Endothelial cell (in vitro differentiated cells): ENCODE measurements around the gene ST6GALNAC2. TPM values are rescaled to one million over a fixed set of nuclear protein-coding genes. Genes with fewer than 3 reads are reported as not detected.
"Not testable (repeated sequence)": the region's sequence is repeated elsewhere in the genome, so short reads cannot be mapped to it uniquely, and the experiment has no call there.

ENCODE experiments used
- DNase-seq: peaks from one replicate; pipeline ENCODE4 v3.0.0; 2021; ENCODE audit warnings: low spot score
- H3K27ac Mint-ChIP-seq: one replicate; pipeline ENCODE4 v1.8.0; 2021; ENCODE audit warnings: mixed read lengths, inconsistent platforms; ENCODE audit not compliant: unreplicated experiment
- H3K27me3 Mint-ChIP-seq: one replicate; pipeline ENCODE4 v1.8.0; 2021; ENCODE audit warnings: mild to moderate bottlenecking, moderate library complexity, mixed read lengths, inconsistent platforms; ENCODE audit not compliant: unreplicated experiment
- H3K36me3 Mint-ChIP-seq: one replicate; pipeline ENCODE4 v1.8.0; 2021; ENCODE audit warnings: mild to moderate bottlenecking, low read depth, mixed read lengths, inconsistent platforms; ENCODE audit not compliant: unreplicated experiment
- H3K4me1 Mint-ChIP-seq: one replicate; pipeline ENCODE4 v1.8.0; 2021; ENCODE audit warnings: mild to moderate bottlenecking, mixed read lengths, inconsistent platforms; ENCODE audit not compliant: unreplicated experiment
- H3K4me3 Mint-ChIP-seq: one replicate; pipeline ENCODE4 v1.8.0; 2021; ENCODE audit warnings: mild to moderate bottlenecking, mixed read lengths, inconsistent platforms; ENCODE audit not compliant: unreplicated experiment
- H3K9me3 Mint-ChIP-seq: one replicate; pipeline ENCODE4 v1.8.0; 2021; ENCODE audit warnings: mixed read lengths, inconsistent platforms; ENCODE audit not compliant: unreplicated experiment
- CTCF ChIP-seq: fragments of 200-600 bp; sonication (generic); IDR thresholded peaks from one replicate; pipeline ENCODE4 v1.5.0; 2021; ENCODE audit warnings: antibody characterized with exemption; ENCODE audit not compliant: unreplicated experiment
- total RNA-seq: library from RNA; stranded (reverse); fragmentation: NEBNext Ultra II Directional; extraction: Animal tissue kit (Norgen Biotek cat#: 25700); gene quantifications from one replicate; pipeline ENCODE4 v1.2.1, GENCODE V29; 2021; ENCODE audit not compliant: unreplicated experiment

Gene ST6GALNAC2
- total RNA-seq, 1 donor from 2014 or later: 2.2 TPM

DNA sequence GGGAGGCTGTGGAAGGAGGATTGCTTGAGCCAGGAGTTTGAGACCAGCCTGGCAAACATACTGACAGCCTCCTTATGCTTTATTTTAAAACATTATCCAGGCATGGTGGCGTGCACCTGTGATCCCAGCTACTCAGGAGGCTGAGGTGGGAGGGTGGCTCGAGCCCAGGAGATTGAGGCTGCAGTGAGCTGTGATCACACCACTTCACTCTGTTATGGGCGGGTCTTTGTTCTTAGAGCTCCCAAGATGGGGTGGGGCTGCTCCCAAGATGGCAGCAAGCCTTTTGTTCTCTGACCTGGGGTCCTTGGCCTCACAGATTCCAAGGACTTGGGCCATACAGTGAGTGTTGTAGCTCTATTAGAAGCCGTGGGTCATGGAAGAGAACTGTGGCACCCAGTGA lies 26.1 kb upstream of the ST6GALNAC2 start:
- no peak for TF ChIP-seq CTCF
- H3K9me3 Mint-ChIP-seq: no peaks in the 10 kb centered on the region
- no peak overlapping the region for H3K27ac Mint-ChIP-seq
- DNase-seq: no peak
- H3K27me3 Mint-ChIP-seq: peaks cover 1% of the 10 kb centered on the region
- H3K4me1 Mint-ChIP-seq: no peaks in the 10 kb centered on the region
- H3K36me3 Mint-ChIP-seq: peaks cover 9% of the 10 kb centered on the region
- H3K4me3 Mint-ChIP-seq: no peak overlapping the region

DNA sequence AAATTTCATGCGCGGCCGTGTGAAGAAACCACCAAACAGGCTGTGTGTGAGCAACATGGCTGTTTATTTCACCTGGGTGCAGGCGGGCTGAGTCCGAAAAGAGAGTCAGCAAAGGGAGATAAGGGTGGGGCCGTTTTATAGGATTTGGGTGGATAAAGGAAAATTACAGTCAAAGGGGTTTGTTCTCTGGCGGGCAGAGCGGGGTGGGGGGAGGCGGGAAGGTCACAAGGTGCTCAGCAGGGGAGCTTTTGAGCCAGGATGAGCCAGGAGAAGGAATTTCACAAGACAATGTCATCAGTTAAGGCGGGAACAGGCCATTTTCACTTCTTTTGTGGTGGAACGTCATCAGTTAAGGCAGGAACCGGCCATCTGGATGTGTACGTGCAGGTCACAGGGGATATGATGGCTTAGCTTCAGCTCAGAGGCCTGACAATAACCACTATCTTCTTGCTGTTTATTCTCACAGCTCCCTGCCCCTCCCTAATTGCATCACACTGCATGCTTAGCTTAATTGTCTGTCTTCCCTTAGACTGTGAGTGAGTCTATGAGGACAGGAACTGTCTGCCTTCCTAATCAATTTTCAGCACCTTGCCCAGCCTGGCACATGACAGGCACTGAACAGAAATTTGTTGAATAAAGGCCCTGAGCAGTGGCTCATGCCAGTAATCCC lies 25.6 kb upstream of the ST6GALNAC2 start:
- H3K9me3 Mint-ChIP-seq, DNase-seq, H3K4me1 Mint-ChIP-seq, H3K36me3 Mint-ChIP-seq, H3K27me3 Mint-ChIP-seq, H3K27ac Mint-ChIP-seq, H3K4me3 Mint-ChIP-seq: not testable (repeated sequence)

DNA sequence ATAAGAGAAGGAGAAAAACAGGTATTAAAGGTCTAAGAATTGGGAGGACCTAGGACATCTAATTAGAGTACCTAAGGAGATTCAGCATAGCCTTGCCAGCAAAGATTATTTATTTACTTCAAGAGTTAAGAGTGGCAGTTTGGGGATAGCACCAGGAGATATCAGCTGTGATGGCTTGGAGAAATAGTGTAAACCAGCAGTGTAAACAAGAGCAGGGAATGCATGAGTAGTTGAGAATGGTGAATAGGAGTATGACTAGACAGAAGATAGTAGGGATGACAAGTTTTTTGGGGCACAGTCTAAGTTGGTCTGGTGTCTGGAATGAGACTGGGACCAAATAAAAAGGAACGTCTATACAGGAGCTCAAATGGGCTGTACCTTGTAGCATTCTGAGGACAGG lies 21.0 kb upstream of the ST6GALNAC2 start:
- H3K27me3 Mint-ChIP-seq, H3K4me3 Mint-ChIP-seq, DNase-seq, H3K36me3 Mint-ChIP-seq, H3K27ac Mint-ChIP-seq, H3K4me1 Mint-ChIP-seq, H3K9me3 Mint-ChIP-seq: not testable (repeated sequence)

DNA sequence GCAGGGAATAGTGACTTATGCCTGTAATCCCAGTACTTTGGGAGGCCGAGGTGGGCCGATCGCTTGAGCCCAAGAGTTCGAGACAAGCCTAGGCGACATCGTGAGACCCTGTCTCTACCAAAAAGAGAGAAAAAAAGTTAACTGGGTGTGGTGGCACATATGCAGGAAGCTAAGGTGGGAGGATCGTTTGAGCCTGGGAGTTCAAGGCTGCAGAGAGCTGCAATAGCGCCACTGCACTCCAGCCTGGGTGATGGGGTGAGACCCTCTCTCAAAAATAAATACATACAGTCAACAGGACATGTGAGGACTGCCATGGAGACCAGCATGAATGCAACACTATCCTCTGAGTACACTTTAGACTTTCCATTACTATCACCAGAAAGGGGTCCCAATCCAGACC lies 15.4 kb upstream of the ST6GALNAC2 start:
- no peaks in the 10 kb centered on the region for H3K36me3 Mint-ChIP-seq
- no peaks in the 10 kb centered on the region for H3K9me3 Mint-ChIP-seq
- H3K4me3 Mint-ChIP-seq: no peak overlapping the region
- peaks cover 3% of the 10 kb centered on the region for H3K27me3 Mint-ChIP-seq
- no peak for TF ChIP-seq CTCF
- DNase-seq: no peak
- H3K27ac Mint-ChIP-seq: no peak overlapping the region
- H3K4me1 Mint-ChIP-seq: peaks cover 5% of the 10 kb centered on the region

DNA sequence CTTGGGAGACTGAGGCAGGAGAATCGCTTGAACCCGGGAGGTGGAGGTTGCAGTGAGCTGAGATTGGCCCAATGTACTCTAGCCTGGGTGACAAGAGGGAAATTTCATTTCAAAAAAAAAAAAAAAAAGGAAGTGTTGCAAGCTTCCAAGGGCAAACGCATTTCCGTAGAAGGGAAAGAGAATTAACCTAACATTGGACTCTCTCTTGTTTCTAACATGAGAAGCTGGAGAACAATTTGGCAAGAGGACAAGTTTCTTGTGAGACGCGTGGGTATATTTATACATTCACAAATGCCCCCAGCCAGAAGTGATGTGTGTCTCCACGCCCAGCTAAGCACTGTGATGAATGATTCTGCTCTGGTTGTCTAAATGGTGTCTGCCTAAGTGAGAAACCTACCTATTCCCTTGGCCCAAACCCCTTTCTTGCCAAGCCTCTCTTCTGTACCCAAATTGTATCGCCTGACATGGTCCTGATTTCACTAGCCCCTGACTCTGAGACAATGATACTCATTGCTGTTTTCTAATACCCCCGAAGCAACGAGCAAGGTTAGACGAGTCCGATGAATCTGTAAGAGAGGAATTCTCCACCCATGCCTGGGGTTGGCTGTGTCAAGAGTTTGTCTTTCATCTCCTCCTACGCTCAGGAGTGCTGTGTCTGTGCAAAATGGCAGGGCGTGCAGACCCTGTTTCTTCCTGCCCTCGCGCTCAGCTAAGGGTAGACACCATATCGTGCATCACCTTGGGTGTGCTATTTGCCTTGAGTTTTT lies 14.2 kb upstream of the ST6GALNAC2 start:
- peaks cover 8% of the 10 kb centered on the region for H3K4me1 Mint-ChIP-seq
- H3K27ac Mint-ChIP-seq: no peak overlapping the region
- no peak for DNase-seq
- no peaks in the 10 kb centered on the region for H3K36me3 Mint-ChIP-seq
- TF ChIP-seq CTCF: no peak
- no peak overlapping the region for H3K4me3 Mint-ChIP-seq
- H3K27me3 Mint-ChIP-seq: peaks cover 3% of the 10 kb centered on the region
- H3K9me3 Mint-ChIP-seq: no peaks in the 10 kb centered on the region

DNA sequence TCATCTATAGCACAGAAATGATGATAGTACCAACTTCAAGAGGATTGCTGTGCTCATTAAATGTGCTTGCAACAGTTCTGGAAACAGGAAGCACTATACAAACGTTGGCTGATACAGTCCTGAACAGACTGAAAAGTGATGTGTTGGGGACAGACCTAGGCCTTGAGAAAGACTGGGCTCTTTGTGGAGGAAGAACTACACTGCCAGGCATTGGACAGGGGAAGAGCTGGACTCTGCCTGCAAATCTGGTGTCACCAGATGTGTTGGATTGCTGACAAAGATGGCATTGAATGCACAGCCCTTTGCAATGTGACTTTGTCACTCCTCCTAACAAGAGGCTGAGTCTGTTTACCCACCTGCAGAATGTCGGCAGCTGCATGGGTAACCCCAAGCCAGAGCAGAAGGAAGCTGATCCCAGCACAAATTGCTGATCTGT lies 12.4 kb upstream of the ST6GALNAC2 start:
- peaks cover 3% of the 10 kb centered on the region for H3K27me3 Mint-ChIP-seq

More for the DNA sequence above, 12.4 kb upstream of the ST6GALNAC2 start:
- no peak for DNase-seq
- Mint-ChIP-seq H3K36me3 (no peaks in the 10 kb centered on the region), H3K4me1 (peaks cover 18% of the 10 kb centered on the region), H3K4me3 (no peak overlapping the region), H3K27ac (no peak overlapping the region), H3K9me3 (no peaks in the 10 kb centered on the region)
- no peak for TF ChIP-seq CTCF
